Prostate gland (tissue), 2 donors: ENCODE results near the gene TEKT3. TPM values are rescaled to one million over a fixed set of nuclear protein-coding genes. Genes with fewer than 3 reads are reported as not detected.

Experiments
- DNase-seq: peaks from one replicate; pipeline ENCODE4 v3.0.0-alpha.2; 2019; ENCODE audit warnings: low spot score
- H3K27ac ChIP-seq, 2 donors: fragments of 200-600 bp; sonication (generic); 2 replicates each; pipeline ENCODE4 v1.5.1; 2017 to 2019
- H3K27me3 ChIP-seq: fragments of 200-600 bp; sonication (generic); replicated peaks from 2 replicates; pipeline ENCODE4 v1.5.1; 2019; ENCODE audit not compliant: insufficient read depth
- H3K36me3 ChIP-seq, 2 donors: fragments of 200-600 bp; sonication (generic); 1 replicate in 1 of 2; 2 replicates in 1 of 2; pipeline versions ENCODE4 v1.5.1 to v1.8.1; 2017 to 2019
- H3K4me1 ChIP-seq: fragments of 200-600 bp; sonication (generic); replicated peaks from 2 replicates; pipeline ENCODE4 v1.5.1; 2019
- H3K4me3 ChIP-seq, 2 donors: fragments of 200-600 bp; sonication (generic); 2 replicates each; pipeline ENCODE4 v1.5.1; 2017 to 2019
- H3K9me3 ChIP-seq: fragments of 200-600 bp; sonication (generic); 2 replicates; pipeline ENCODE4 v1.5.1; 2017
- POLR2A ChIP-seq: fragments of 450-650 bp; IDR thresholded peaks from one replicate; pipeline ENCODE4 v1.6.1; 2016; ENCODE audit warnings: antibody characterized with exemption, mild to moderate bottlenecking
- POLR2AphosphoS5 ChIP-seq: sonication (generic); formaldehyde crosslinking; IDR thresholded peaks from one replicate; pipeline ENCODE4 v1.6.1; 2017; ENCODE audit warnings: antibody characterized with exemption
- WGBS: methylation state at CpG from one replicate; pipeline ENCODE4 v1.1.5; 2018; 5-methylcytosine and 5-hydroxymethylcytosine counted together
- intact Hi-C: fragments of 100-400 bp; cut with DNase I; formaldehyde crosslinking; loops from one replicate; pipeline ENCODE4 v1.14.2; 2022
- total RNA-seq, 2 donors: library from RNA; depleted of rRNA; stranded (reverse); fragments of >200 nt; gene quantifications; one replicate each; pipeline ENCODE4 v1.1.0, GENCODE V29; 2016
- TF ChIP-seq, protein P1 (sequence below), 4 experiments: fragments of 200-600 bp in 2 of 4; fragments of 450-650 bp in 2 of 4; sonication (generic) in 2 of 4; IDR thresholded peaks; 1 replicate in 3 of 4; 2 replicates in 1 of 4; pipeline ENCODE4 v1.5.1; 2016 to 2019; ENCODE audit warnings: antibody characterized with exemption in 4 of 4, mild to moderate bottlenecking in 2 of 4, moderate library complexity in 2 of 4

The TEKT3 gene
- total RNA-seq, 2 donors from 2014 or later, result 3.2 TPM; not detected in 1

DNA sequence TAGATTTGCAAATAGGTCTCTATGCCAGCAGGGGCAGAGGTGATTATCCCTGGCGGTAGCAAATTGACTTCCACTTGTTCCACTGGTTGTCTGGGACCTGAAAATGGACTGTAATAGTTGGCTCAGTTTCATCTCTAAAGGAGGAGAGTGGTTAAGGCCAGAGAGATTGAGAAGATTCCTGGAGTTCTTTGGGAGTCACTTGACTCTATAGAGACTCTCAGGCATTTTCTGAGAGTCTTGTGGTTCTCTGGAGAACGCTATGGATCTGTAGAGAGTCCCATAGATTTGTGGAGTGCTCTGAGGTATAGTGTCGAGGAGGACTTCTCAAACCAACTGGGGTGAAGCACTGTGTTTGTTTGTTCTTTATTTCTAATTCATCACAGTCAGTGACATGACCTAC lies 67.4 kb downstream of the TEKT3 start:
- no peak overlapping the region for H3K27ac ChIP-seq
- intact Hi-C loops, result no loop called here
- H3K4me1 ChIP-seq, result no peaks in the 10 kb centered on the region
- WGBS, result 94% methylated on average over 3 of the region's 3 CpGs
- H3K36me3 ChIP-seq, result no peaks in the 10 kb centered on the region
- no peaks in the 10 kb centered on the region for H3K27me3 ChIP-seq
- TF ChIP-seq POLR2AphosphoS5, result no peak
- TF ChIP-seq, protein P1, sequence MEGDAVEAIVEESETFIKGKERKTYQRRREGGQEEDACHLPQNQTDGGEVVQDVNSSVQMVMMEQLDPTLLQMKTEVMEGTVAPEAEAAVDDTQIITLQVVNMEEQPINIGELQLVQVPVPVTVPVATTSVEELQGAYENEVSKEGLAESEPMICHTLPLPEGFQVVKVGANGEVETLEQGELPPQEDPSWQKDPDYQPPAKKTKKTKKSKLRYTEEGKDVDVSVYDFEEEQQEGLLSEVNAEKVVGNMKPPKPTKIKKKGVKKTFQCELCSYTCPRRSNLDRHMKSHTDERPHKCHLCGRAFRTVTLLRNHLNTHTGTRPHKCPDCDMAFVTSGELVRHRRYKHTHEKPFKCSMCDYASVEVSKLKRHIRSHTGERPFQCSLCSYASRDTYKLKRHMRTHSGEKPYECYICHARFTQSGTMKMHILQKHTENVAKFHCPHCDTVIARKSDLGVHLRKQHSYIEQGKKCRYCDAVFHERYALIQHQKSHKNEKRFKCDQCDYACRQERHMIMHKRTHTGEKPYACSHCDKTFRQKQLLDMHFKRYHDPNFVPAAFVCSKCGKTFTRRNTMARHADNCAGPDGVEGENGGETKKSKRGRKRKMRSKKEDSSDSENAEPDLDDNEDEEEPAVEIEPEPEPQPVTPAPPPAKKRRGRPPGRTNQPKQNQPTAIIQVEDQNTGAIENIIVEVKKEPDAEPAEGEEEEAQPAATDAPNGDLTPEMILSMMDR (IDR thresholded peaks at IDR 0.05), result no peak
- TF ChIP-seq POLR2A, result no peak
- DNase-seq, result no peak
- no peak overlapping the region for H3K4me3 ChIP-seq
- no peaks in the 10 kb centered on the region for H3K9me3 ChIP-seq

DNA sequence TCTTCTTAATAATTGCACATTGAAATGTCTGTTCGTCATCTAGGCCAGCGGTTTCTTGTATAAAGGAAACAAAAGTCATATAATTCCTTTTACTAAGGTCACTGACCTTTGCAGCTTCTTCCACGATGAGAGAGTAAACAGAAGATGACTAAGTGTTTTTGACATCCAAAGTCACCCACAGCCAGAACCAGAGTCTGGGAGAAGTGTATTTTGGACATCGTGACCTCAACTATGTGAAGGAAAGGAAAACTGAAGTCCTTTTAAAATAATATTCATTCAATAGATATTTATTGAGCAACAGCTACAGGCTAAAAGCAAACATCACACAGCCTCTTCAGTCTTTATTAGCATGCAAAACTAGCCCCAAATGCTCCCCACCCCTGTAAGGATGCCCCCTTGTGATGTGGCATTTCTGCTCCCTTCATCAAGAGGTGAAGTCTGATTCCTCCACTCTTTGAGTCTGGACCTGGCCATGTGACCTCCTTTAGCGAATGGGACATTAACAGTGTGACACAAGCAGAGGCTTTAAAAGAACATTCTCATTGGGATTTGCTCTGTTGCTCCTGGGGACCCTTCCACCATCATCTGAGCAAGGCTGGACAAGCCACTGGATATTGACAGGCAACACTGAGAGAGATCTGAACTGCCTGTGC lies 68.1 kb downstream of the TEKT3 start:
- H3K27me3 ChIP-seq, result no peaks in the 10 kb centered on the region
- intact Hi-C loops, result no loop called here
- DNase-seq, result no peak
- WGBS, result 64% methylated on average over 5 of the region's 5 CpGs
- H3K36me3 ChIP-seq, result no peaks in the 10 kb centered on the region
- H3K4me3 ChIP-seq, result no peak overlapping the region
- H3K9me3 ChIP-seq, result no peaks in the 10 kb centered on the region
- H3K27ac ChIP-seq, result no peak overlapping the region
- H3K4me1 ChIP-seq, result no peaks in the 10 kb centered on the region
- TF ChIP-seq POLR2A (no peak), POLR2AphosphoS5 (no peak)
- TF ChIP-seq, protein P1 (IDR thresholded peaks at IDR 0.05), result no peak

DNA sequence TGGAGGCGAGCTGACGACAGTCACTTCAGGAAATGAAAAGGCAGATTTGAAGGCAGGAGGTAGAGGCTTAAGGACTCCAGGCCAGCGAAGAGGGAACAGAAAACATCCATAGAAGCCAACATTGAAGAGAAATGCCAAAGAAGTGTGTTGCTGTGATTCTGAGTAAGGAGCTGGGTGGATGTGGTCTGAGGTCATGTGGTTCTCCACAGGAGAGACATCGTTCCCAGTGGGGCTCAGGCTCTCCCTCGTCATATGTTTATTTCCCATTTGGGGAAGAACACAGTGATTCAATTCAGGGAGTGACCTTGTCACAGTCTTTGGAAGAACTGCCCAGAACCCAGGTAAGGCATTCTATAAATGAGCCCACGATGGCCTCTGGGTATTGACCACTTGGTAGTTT lies 69.7 kb downstream of the TEKT3 start:
- Histone ChIP-seq H3K4me3 (no peak overlapping the region), H3K27me3 (no peaks in the 10 kb centered on the region), H3K9me3 (no peaks in the 10 kb centered on the region), H3K27ac (no peak overlapping the region), H3K4me1 (no peaks in the 10 kb centered on the region), H3K36me3 (no peaks in the 10 kb centered on the region)
- 90% methylated on average over 6 of the region's 6 CpGs for WGBS
- DNase-seq, result no peak
- intact Hi-C loops, result no loop called here
- TF ChIP-seq, protein P1 (IDR thresholded peaks at IDR 0.05), result no peak
- no peak for TF ChIP-seq POLR2A
- TF ChIP-seq POLR2AphosphoS5, result no peak

DNA sequence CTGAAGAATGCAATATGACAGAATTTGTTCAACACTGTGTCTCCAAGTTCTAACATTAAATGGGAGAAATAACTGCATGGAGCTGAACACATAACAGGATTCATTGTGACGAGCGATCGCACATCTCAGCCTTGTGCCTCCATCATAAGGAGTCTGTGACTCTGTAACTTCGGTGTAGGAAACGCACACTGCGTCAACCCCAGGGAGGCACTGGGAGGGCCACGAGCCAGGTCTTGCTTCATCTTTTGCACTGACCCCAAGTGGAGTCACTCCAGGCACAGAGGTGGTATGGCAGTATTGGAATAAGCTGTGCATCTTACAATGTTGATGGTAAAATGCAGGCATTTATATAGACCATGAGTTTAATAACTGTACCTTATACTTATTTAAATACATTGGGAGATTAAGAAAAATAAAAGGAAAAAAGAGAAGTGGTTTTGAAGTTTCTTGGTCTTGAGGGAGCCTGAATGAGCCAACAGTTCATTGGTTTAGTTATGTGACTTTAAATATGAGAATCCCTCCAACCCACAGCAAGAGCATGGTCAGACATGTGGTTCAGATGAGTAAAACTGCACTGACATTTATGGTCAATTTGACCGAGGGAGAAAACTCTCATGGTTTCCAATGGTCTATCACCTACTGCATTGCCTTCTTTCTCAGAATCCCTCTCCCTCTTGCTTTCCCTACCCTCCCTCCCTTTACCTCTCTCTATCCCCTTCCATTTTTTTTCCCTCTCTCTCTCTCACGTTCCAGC lies 70.6 kb downstream of the TEKT3 start:
- no peaks in the 10 kb centered on the region for H3K36me3 ChIP-seq
- no peak for DNase-seq
- no peak overlapping the region for H3K27ac ChIP-seq
- no peaks in the 10 kb centered on the region for H3K27me3 ChIP-seq
- no peak overlapping the region for H3K4me3 ChIP-seq
- intact Hi-C loops, result no loop called here
- H3K9me3 ChIP-seq, result no peaks in the 10 kb centered on the region
- TF ChIP-seq, protein P1 (IDR thresholded peaks at IDR 0.05), result no peak
- TF ChIP-seq POLR2AphosphoS5 (no peak), POLR2A (no peak)
- H3K4me1 ChIP-seq, result no peaks in the 10 kb centered on the region
- 89% methylated on average over 9 of the region's 9 CpGs for WGBS

DNA sequence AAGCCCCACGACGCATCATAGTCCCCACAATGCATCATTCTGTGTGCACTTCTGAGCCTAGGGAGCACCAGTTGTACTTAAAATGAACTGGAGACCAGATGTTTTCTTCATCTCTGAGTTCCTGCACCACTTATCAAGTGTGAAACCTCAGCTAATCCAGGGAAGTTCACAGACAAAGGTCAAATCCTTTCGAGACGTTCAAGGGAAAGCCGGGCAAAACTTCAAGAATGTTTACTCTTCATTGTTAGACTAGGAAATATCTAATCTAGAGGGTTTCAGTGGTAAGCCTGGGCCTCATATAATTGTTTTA lies 71.7 kb downstream of the TEKT3 start:
- intact Hi-C loops, result no loop called here
- Histone ChIP-seq H3K4me3 (no peak overlapping the region), H3K4me1 (peaks cover 5% of the 10 kb centered on the region), H3K27ac (no peak overlapping the region), H3K9me3 (no peaks in the 10 kb centered on the region), H3K36me3 (no peaks in the 10 kb centered on the region), H3K27me3 (no peaks in the 10 kb centered on the region)
- TF ChIP-seq, protein P1 (IDR thresholded peaks at IDR 0.05), result no peak
- no peak for DNase-seq
- WGBS, result 75% methylated on average over 5 of the region's 5 CpGs
